HG03064 (cell line): Measurements from ENCODE around the gene HADHB.

Experiments used
- ATAC-seq: cut with Tn5 transposase; IDR thresholded peaks from one replicate; pipeline ENCODE4 v1.9.1; 2021; ENCODE audit warnings: low read depth; ENCODE audit not compliant: unreplicated experiment

Gene HADHB

GRCh38 chr2:26244309-26245230 is at the start of gene HADHB, which contains the start of gene HADHA:
HADHB (plus strand) TSS chr2:26244939; CDS start chr2:26254255, 9,316 bp downstream.
HADHA (minus strand) TSS chr2:26244632; CDS start chr2:26244596, 36 bp downstream.
- peak; percentile 70 for ATAC-seq

- ATAC-seq, result no peak
These were observed 49.4 kb upstream of the HADHB start for GRCh38 chr2:26195040-26195984.

GRCh38 chr2:26196683-26197418 is 47.9 kb upstream of the HADHB start:
- ATAC-seq, result no peak

GRCh38 chr2:26197516-26197915 is 47.2 kb upstream of the HADHB start:
- ATAC-seq, result no peak

GRCh38 chr2:26202981-26203490 is 41.7 kb upstream of the HADHB start:
- no peak for ATAC-seq

- ATAC-seq, result no peak
These were observed 40.8 kb upstream of the HADHB start for GRCh38 chr2:26203906-26204305.

- ATAC-seq, result no peak
These were observed 32.7 kb upstream of the HADHB start for GRCh38 chr2:26212011-26212410.

- no peak for ATAC-seq
These were observed 30.0 kb upstream of the HADHB start for GRCh38 chr2:26214759-26215158.

GRCh38 chr2:26215833-26216232 is 28.9 kb upstream of the HADHB start:
- no peak for ATAC-seq

GRCh38 chr2:26216587-26216986 is 28.2 kb upstream of the HADHB start:
- ATAC-seq, result no peak

GRCh38 chr2:26217720-26218119 is 27.0 kb upstream of the HADHB start:
- no peak for ATAC-seq

GRCh38 chr2:26223018-26223417 is 21.7 kb upstream of the HADHB start:
- no peak for ATAC-seq

GRCh38 chr2:26224095-26224494 is 20.6 kb upstream of the HADHB start:
- no peak for ATAC-seq

GRCh38 chr2:26229595-26229994 is 15.1 kb upstream of the HADHB start:
- ATAC-seq, result no peak

GRCh38 chr2:26230806-26231205 is 13.9 kb upstream of the HADHB start:
- ATAC-seq, result no peak

GRCh38 chr2:26235089-26235488 is 9.7 kb upstream of the HADHB start:
- no peak for ATAC-seq

GRCh38 chr2:26237868-26238267 is 6.9 kb upstream of the HADHB start:
- no peak for ATAC-seq

GRCh38 chr2:26238311-26238958 is 6.3 kb upstream of the HADHB start:
- ATAC-seq, result no peak

- ATAC-seq, result no peak
These were observed 2.8 kb upstream of the HADHB start for GRCh38 chr2:26241928-26242436.
